Forelimb muscle (tissue), 1 donor: Measurements from ENCODE around the gene ANKMY2. TPM values are rescaled to one million over a fixed set of nuclear protein-coding genes. Genes with fewer than 3 reads are reported as not detected.
"Not testable (repeated sequence)": the region's sequence is repeated elsewhere in the genome, so short reads cannot be mapped to it uniquely, and the experiment has no call there.

ENCODE experiments used
- DNase-seq: peaks from one replicate; pipeline ENCODE4 v3.0.0-alpha.2; 2013; ENCODE audit warnings: low read depth
- polyA plus RNA-seq: library from polyadenylated mRNA; unstranded; fragments of 120-200 nt; gene quantifications from one replicate; pipeline ENCODE4 v1.2.1, GENCODE V29; 2013; ENCODE audit not compliant: insufficient read length

Gene ANKMY2
- polyA plus RNA-seq, 1 donor, result 25.9 TPM

GRCh38 chr7:16659854-16660497 lies 14.4 kb upstream of the ANKMY2 start:
- not testable (repeated sequence) for DNase-seq

GRCh38 chr7:16657656-16658279 lies 12.2 kb upstream of the ANKMY2 start:
- DNase-seq, result no peak

GRCh38 chr7:16656141-16656540 lies 10.6 kb upstream of the ANKMY2 start:
- no peak for DNase-seq

- no peak for DNase-seq
These were observed 9.8 kb upstream of the ANKMY2 start for GRCh38 chr7:16655394-16655793.

- DNase-seq, result no peak
These were observed 7.3 kb upstream of the ANKMY2 start for GRCh38 chr7:16652888-16653287.

GRCh38 chr7:16652240-16652583 lies 6.7 kb upstream of the ANKMY2 start:
- DNase-seq, result no peak

- DNase-seq, result no peak
These were observed 6.1 kb upstream of the ANKMY2 start for GRCh38 chr7:16651396-16652239.

- DNase-seq, result no peak
These were observed 4.7 kb upstream of the ANKMY2 start for GRCh38 chr7:16650266-16650665.

GRCh38 chr7:16649196-16649595 lies 3.6 kb upstream of the ANKMY2 start:
- no peak for DNase-seq

- no peak for DNase-seq
These were observed 3.0 kb upstream of the ANKMY2 start for GRCh38 chr7:16648551-16648950.

- no peak for DNase-seq
These were observed 1.9 kb upstream of the ANKMY2 start for GRCh38 chr7:16647435-16647960.

- DNase-seq, result no peak
These were observed 1.0 kb upstream of the ANKMY2 start for GRCh38 chr7:16646472-16647072.

- DNase-seq, result no peak
These were observed 640 bp downstream of the ANKMY2 start for GRCh38 chr7:16644636-16645592.

- no peak for DNase-seq
These were observed 1.4 kb downstream of the ANKMY2 start for GRCh38 chr7:16644157-16644556.

GRCh38 chr7:16638282-16639280 lies 7.0 kb downstream of the ANKMY2 start:
- DNase-seq, result no peak

- no peak for DNase-seq
These were observed 8.2 kb downstream of the ANKMY2 start for GRCh38 chr7:16637379-16637778.

- DNase-seq, result peak; percentile 84
These were observed 8.9 kb downstream of the ANKMY2 start for GRCh38 chr7:16636555-16637101.

GRCh38 chr7:16634271-16634738 lies 11.2 kb downstream of the ANKMY2 start:
- DNase-seq, result no peak

GRCh38 chr7:16630654-16631053 lies 14.9 kb downstream of the ANKMY2 start:
- no peak for DNase-seq
